ENCODE data around the gene RNF217. TPM values are rescaled to one million over a fixed set of nuclear protein-coding genes. Genes with fewer than 3 reads are reported as not detected.
A peak's percentile ranks its signal among the peaks of the same experiment; 100 is the strongest.

Gene RNF217
- total RNA-seq, 3 donors from 2014 or later (not counting 1 experiment from before 2014, with no cell fraction given) = 3.3 to 9.5 (median 4.4) TPM

DNA sequence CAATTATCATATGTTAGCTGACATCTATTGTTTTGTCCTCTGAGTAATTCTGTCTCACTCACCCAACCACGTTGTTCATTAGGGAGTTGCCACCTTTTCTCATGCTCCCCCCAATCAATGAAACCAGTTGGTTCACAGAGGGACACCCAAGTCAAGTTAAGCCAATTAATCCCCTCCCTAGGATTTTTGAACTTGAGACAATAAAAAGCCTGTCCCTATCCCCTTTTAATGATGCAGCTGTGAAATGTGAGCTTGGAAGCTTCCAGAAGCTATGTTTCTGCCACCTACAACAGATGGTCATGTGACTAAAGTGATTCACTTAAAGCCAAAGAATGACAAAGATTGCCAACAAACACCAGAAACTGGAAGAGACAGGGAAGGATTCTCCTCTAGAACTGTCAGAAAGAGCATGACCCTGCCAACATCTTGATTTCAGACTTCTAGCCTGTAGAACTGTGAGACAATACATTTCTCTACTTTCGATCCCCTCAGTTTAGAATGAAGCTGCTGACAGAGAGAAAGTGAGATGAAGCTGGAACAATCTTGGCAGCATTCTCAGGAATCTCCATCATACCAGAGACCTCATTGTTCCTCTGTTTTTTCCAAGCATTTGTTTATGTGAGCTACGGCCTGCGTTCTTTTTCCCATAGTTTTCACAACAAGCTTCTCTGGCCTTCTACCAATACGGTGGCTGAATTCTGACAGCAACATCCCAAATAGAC is 133.5 kb downstream of the RNF217 start:
- no peaks in the 10 kb centered on the region for H3K36me3 Mint-ChIP-seq
- H3K9me3 Mint-ChIP-seq = no peaks in the 10 kb centered on the region
- peaks cover 5% of the 10 kb centered on the region for H3K4me1 ChIP-seq (ENCODE audit: control insufficient read depth, insufficient read depth, low read length)
- DNase-seq (no peak), ATAC-seq (no peak)
- H3K4me3 ChIP-seq (ENCODE audit: low read length) = no peak overlapping the region
- H3K4me3 Mint-ChIP-seq = no peak overlapping the region
- TF ChIP-seq, protein P1, sequence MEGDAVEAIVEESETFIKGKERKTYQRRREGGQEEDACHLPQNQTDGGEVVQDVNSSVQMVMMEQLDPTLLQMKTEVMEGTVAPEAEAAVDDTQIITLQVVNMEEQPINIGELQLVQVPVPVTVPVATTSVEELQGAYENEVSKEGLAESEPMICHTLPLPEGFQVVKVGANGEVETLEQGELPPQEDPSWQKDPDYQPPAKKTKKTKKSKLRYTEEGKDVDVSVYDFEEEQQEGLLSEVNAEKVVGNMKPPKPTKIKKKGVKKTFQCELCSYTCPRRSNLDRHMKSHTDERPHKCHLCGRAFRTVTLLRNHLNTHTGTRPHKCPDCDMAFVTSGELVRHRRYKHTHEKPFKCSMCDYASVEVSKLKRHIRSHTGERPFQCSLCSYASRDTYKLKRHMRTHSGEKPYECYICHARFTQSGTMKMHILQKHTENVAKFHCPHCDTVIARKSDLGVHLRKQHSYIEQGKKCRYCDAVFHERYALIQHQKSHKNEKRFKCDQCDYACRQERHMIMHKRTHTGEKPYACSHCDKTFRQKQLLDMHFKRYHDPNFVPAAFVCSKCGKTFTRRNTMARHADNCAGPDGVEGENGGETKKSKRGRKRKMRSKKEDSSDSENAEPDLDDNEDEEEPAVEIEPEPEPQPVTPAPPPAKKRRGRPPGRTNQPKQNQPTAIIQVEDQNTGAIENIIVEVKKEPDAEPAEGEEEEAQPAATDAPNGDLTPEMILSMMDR (IDR thresholded peaks at IDR 0.05) = no peak
- H3K36me3 ChIP-seq (ENCODE audit: control insufficient read depth, insufficient read depth, low read length) = no peaks in the 10 kb centered on the region
- WGBS (ENCODE audit: insufficient coverage) = 90% methylated on average over 5 of the region's 5 CpGs
- intact Hi-C loops (cut with micrococcal nuclease) = no loop called here
- H3K27ac ChIP-seq (ENCODE audit: low read length) = no peak overlapping the region
- H3K27me3 ChIP-seq (ENCODE audit: control insufficient read depth, insufficient read depth, low read length) = no peaks in the 10 kb centered on the region
- H3K9me3 ChIP-seq (ENCODE audit: control insufficient read depth, insufficient read depth, low read length) = no peaks in the 10 kb centered on the region
- no peak overlapping the region for H3K27ac Mint-ChIP-seq
- H3K4me1 Mint-ChIP-seq = peaks cover 5 to 11% of the 10 kb centered on the region in 2 donors
- peaks cover 5 to 6% of the 10 kb centered on the region in 2 donors for H3K27me3 Mint-ChIP-seq (ENCODE audit: low read depth in 2 of 2)

DNA sequence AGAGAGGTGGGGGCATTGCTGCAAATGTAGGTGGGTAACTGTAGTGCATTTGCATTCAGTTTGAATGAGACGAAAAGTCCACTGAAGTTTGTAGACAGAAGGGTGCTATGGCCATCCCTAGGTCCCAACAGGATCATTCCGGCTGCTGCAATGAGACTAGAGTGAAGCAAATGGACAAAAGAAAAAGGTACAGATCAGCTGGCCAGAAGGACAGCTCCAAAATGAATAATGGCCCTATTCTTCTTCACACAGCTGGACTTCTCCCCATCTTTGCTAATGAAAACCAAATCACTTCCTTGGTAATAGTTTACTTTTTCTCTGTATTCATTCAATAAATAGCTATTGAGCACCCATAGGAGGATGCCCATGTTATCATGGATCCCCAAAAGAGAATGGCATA is 134.9 kb downstream of the RNF217 start:
- Histone ChIP-seq H3K4me3 (ENCODE audit: low read length) (no peak overlapping the region), H3K27me3 (ENCODE audit: control insufficient read depth, insufficient read depth, low read length) (no peaks in the 10 kb centered on the region), H3K9me3 (ENCODE audit: control insufficient read depth, insufficient read depth, low read length) (no peaks in the 10 kb centered on the region), H3K27ac (ENCODE audit: low read length) (no peak overlapping the region), H3K36me3 (ENCODE audit: control insufficient read depth, insufficient read depth, low read length) (no peaks in the 10 kb centered on the region), H3K4me1 (ENCODE audit: control insufficient read depth, insufficient read depth, low read length) (peaks cover 5% of the 10 kb centered on the region)
- H3K4me1 Mint-ChIP-seq = peaks cover 5 to 20% of the 10 kb centered on the region in 2 donors
- DNase-seq = no peak
- WGBS (ENCODE audit: insufficient coverage) = 82% methylated on average over 2 of the region's 2 CpGs
- peaks cover 3 to 5% of the 10 kb centered on the region in 2 donors for H3K27me3 Mint-ChIP-seq (ENCODE audit: low read depth in 2 of 2)
- ATAC-seq = no peak
- intact Hi-C loops (cut with micrococcal nuclease) = no loop called here
- no peaks in the 10 kb centered on the region for H3K36me3 Mint-ChIP-seq
- no peak overlapping the region for H3K4me3 Mint-ChIP-seq
- no peaks in the 10 kb centered on the region for H3K9me3 Mint-ChIP-seq
- H3K27ac Mint-ChIP-seq = no peak overlapping the region
- TF ChIP-seq, protein P1 (IDR thresholded peaks at IDR 0.05) = no peak

DNA sequence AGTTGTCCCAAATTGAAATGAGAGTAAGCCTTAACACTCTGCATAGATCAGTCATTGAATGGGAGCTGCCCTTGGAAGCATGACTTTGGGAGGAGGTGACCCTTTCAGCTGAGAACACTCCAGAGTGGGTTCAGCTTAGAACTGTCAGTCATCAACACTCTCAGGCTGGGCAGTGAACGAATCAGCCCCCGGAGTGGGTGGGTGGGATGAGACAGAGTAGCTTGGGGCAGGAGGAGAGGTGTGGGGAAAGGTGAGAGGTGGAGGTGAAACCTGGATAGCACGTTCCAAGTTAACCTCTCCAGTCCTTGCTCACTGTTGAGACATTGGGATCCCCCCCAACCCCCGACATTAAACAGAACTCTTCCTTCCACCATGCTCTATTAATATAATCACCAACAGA is 136.0 kb downstream of the RNF217 start:
- H3K36me3 ChIP-seq (ENCODE audit: control insufficient read depth, insufficient read depth, low read length) = no peaks in the 10 kb centered on the region
- H3K36me3 Mint-ChIP-seq = no peaks in the 10 kb centered on the region
- peak overlapping the region; percentile 91 for H3K4me3 Mint-ChIP-seq
- ATAC-seq (no peak), DNase-seq (no peak)
- intact Hi-C loops (cut with micrococcal nuclease) = no loop called here
- H3K27me3 ChIP-seq (ENCODE audit: control insufficient read depth, insufficient read depth, low read length) = no peaks in the 10 kb centered on the region
- no peaks in the 10 kb centered on the region for H3K9me3 ChIP-seq (ENCODE audit: control insufficient read depth, insufficient read depth, low read length)
- no peaks in the 10 kb centered on the region for H3K9me3 Mint-ChIP-seq
- H3K4me1 Mint-ChIP-seq = peaks cover 5 to 20% of the 10 kb centered on the region in 2 donors
- H3K27ac Mint-ChIP-seq = no peak overlapping the region
- H3K27ac ChIP-seq (ENCODE audit: low read length) = no peak overlapping the region
- H3K4me1 ChIP-seq (ENCODE audit: control insufficient read depth, insufficient read depth, low read length) = peaks cover 5% of the 10 kb centered on the region
- H3K27me3 Mint-ChIP-seq (ENCODE audit: low read depth in 2 of 2) = peaks cover 0 to 5% of the 10 kb centered on the region in 2 donors
- H3K4me3 ChIP-seq (ENCODE audit: low read length) = no peak overlapping the region
- TF ChIP-seq, protein P1 (IDR thresholded peaks at IDR 0.05) = no peak
- 83% methylated on average over 2 of the region's 4 CpGs for WGBS (ENCODE audit: insufficient coverage)
